Activated CD4-positive, alpha-beta T cell treated with anti-CD3 and anti-CD28 coated beads, Interleukin-2, amount 50 U/mL, for 4 hours (primary cell): ENCODE results near the gene ANGEL2.
"Not testable (repeated sequence)": the region's sequence is repeated elsewhere in the genome, so short reads cannot be mapped to it uniquely, and the experiment has no call there.

ENCODE experiments used
- DNase-seq, 2 experiments: peaks; one replicate each; pipeline ENCODE4 v3.0.0-alpha.2; 2020

ANGEL2 gene

GRCh38 chr1:213017447-213018273 lies 2.0 kb upstream of the ANGEL2 start:
- no peak for DNase-seq

- no peak for DNase-seq
Observed at GRCh38 chr1:213014642-213015041, 1.0 kb downstream of the ANGEL2 start.

GRCh38 chr1:213008564-213008963 lies 7.1 kb downstream of the ANGEL2 start:
- no peak for DNase-seq

- no peak for DNase-seq
Observed at GRCh38 chr1:213003256-213003655, 12.4 kb downstream of the ANGEL2 start.

- DNase-seq = no peak
Observed at GRCh38 chr1:212994926-212995325, 20.7 kb downstream of the ANGEL2 start.

- DNase-seq = not testable (repeated sequence)
Observed at GRCh38 chr1:212993960-212994359, 21.7 kb downstream of the ANGEL2 start.

- no peak for DNase-seq
Observed at GRCh38 chr1:212990276-212990675, 25.4 kb downstream of the ANGEL2 start.

- no peak for DNase-seq
Observed at GRCh38 chr1:212987702-212988322, 27.9 kb downstream of the ANGEL2 start.

- DNase-seq = no peak
Observed at GRCh38 chr1:212986551-212986950, 29.1 kb downstream of the ANGEL2 start.

GRCh38 chr1:212984522-212985291 lies 31.0 kb downstream of the ANGEL2 start:
- DNase-seq = no peak

- DNase-seq = no peak
Observed at GRCh38 chr1:212983482-212983881, 32.2 kb downstream of the ANGEL2 start.

- no peak for DNase-seq
Observed at GRCh38 chr1:212982430-212983152, 33.1 kb downstream of the ANGEL2 start.

GRCh38 chr1:212981571-212982328 lies 33.9 kb downstream of the ANGEL2 start:
- no peak for DNase-seq

GRCh38 chr1:212981025-212981495 lies 34.6 kb downstream of the ANGEL2 start:
- DNase-seq = no peak

GRCh38 chr1:212980123-212980785 lies 35.4 kb downstream of the ANGEL2 start:
- DNase-seq = no peak

- DNase-seq = peak; percentile 12 to 24
Observed at GRCh38 chr1:212979340-212980122, 36.1 kb downstream of the ANGEL2 start.

GRCh38 chr1:212977781-212978645 lies 37.7 kb downstream of the ANGEL2 start:
- no peak for DNase-seq

- no peak for DNase-seq
Observed at GRCh38 chr1:212976586-212976985, 39.1 kb downstream of the ANGEL2 start.

- no peak for DNase-seq
Observed at GRCh38 chr1:212975111-212975918, 40.4 kb downstream of the ANGEL2 start.
